Measurements from ENCODE around the gene CACHD1. TPM values are rescaled to one million over a fixed set of nuclear protein-coding genes. Genes with fewer than 3 reads are reported as not detected.

The CACHD1 gene
- total RNA-seq, 1 experiment from 2014 or later = 3.9 TPM

DNA sequence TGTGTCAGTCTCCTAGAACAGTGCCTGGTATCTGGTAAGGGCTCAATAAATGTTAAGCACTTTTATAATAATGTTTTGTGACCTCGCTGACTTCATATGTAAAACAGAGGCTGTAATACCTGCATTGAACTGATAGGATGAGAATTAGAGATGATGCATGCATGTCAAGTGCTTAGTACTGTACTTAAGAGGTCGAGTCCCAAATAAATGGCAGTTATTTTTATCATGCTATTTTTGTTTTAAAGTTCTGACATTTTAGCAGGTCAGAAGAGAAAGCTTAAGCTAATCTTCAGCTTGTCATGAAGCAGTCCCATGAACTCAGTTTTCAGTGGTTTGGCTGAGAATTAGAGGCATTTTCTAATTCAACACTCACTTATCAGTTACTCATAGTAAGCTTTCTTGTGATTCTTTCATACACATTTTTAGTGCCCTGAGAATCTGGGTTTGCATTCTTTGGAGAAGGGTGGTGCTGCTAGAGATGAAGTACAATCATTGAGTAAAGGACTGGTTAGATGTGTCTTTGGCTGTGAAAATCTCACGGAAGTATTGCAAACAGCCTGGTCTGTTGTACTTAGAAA lies 199.3 kb downstream of the CACHD1 start:
- no peak for DNase-seq (ENCODE audit: unreplicated experiment)
- TF ChIP-seq, protein P1, sequence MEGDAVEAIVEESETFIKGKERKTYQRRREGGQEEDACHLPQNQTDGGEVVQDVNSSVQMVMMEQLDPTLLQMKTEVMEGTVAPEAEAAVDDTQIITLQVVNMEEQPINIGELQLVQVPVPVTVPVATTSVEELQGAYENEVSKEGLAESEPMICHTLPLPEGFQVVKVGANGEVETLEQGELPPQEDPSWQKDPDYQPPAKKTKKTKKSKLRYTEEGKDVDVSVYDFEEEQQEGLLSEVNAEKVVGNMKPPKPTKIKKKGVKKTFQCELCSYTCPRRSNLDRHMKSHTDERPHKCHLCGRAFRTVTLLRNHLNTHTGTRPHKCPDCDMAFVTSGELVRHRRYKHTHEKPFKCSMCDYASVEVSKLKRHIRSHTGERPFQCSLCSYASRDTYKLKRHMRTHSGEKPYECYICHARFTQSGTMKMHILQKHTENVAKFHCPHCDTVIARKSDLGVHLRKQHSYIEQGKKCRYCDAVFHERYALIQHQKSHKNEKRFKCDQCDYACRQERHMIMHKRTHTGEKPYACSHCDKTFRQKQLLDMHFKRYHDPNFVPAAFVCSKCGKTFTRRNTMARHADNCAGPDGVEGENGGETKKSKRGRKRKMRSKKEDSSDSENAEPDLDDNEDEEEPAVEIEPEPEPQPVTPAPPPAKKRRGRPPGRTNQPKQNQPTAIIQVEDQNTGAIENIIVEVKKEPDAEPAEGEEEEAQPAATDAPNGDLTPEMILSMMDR (IDR thresholded peaks at IDR 0.05; ENCODE audit: unreplicated experiment) = no peak
- Mint-ChIP-seq H3K36me3 (ENCODE audit: insufficient read depth, unreplicated experiment) (peaks cover 7% of the 10 kb centered on the region), H3K4me3 (ENCODE audit: unreplicated experiment) (no peak overlapping the region), H3K27ac (ENCODE audit: low read depth, unreplicated experiment) (no peak overlapping the region), H3K4me1 (ENCODE audit: insufficient read depth, unreplicated experiment) (no peaks in the 10 kb centered on the region), H3K9me3 (ENCODE audit: unreplicated experiment) (no peaks in the 10 kb centered on the region), H3K27me3 (ENCODE audit: insufficient read depth, unreplicated experiment) (no peaks in the 10 kb centered on the region)
- intact Hi-C loops (cut with micrococcal nuclease) = no loop called here
- ChIA-PET CTCF (interaction anchor here (0.8 to 1.2 kb wide), 2 partner anchors 71 to 400 kb away, joined by 3 read pairs; no protein-coding TSS in a partner anchor), POLR2A (interaction anchor here (0.6 kb wide), 1 partner anchor 91 kb away, joined by 5 read pairs; no protein-coding TSS in a partner anchor)
- BruUV-seq (replicated peaks) = no TSS peak

DNA sequence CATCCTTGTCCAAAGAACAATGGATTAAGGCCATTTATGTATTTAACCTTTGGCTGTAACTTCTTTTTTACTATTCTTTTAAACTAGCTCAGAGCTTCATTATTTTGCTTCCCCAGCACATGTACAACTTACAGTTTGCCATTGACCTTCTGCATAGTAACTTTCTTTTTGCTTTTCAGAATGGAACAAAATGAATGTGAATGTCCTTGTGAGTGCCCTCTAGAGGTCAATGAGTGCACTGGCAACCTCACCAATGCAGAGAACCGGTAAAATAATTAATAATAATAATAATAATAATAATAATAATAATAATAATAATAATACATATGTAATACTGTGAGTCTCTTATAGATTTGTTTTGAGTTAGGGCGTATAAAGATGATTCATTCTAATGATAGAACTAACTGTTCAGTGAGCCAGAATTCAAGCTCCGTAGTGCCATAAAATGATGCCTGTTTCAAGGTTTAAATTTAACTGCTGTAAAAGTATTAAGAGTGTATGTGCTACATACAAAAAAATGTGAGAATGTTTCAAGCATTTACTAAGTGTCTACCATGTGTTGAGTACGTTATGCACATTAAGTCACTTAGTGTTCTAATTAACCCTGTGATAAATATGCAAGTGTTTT lies 205.9 kb downstream of the CACHD1 start:
- CTCF ChIA-PET = interaction anchor here (0.6 to 7.0 kb wide), 61 partner anchors 8 to 1266 kb away, joined by 3 to 41 read pairs (median 4); no protein-coding TSS in a partner anchor
- TF ChIP-seq, protein P1 (IDR thresholded peaks at IDR 0.05; ENCODE audit: unreplicated experiment) = peak; percentile 54
- Mint-ChIP-seq H3K9me3 (ENCODE audit: unreplicated experiment) (no peaks in the 10 kb centered on the region), H3K27me3 (ENCODE audit: insufficient read depth, unreplicated experiment) (no peaks in the 10 kb centered on the region), H3K4me3 (ENCODE audit: unreplicated experiment) (no peak overlapping the region), H3K27ac (ENCODE audit: low read depth, unreplicated experiment) (no peak overlapping the region), H3K4me1 (ENCODE audit: insufficient read depth, unreplicated experiment) (no peaks in the 10 kb centered on the region), H3K36me3 (ENCODE audit: insufficient read depth, unreplicated experiment) (peaks cover 13% of the 10 kb centered on the region)
- intact Hi-C loops (cut with micrococcal nuclease) = loop anchor here (1.0 kb wide), 2 partner anchors 206 to 407 kb away; partner anchors contain the start of gene CACHD1
- POLR2A ChIA-PET = interaction anchor here (0.6 to 1.4 kb wide), 2 partner anchors 143 to 407 kb away, joined by 3 read pairs; no protein-coding TSS in a partner anchor
- BruUV-seq (replicated peaks) = no TSS peak
- peak; percentile 32 for DNase-seq (ENCODE audit: unreplicated experiment)

DNA sequence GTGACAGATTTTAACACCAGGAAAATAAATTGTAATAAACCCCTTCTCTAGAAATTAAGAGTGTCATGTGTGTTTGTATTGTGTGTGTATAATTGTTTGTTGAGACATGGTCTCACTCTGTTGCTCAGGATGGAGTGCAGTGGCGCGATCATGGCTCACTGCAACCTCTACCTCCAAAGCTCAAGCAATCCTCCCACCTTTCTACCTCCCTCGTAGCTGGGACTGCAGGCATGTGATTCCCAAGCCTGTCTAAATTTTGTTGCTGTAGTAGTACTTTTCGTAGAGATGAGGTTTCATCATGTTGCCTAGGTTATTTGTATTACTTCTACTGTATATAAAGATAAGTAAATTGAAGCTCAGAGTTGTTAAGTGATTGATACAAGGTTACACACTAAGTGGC lies 206.5 kb downstream of the CACHD1 start:
- intact Hi-C loops (cut with micrococcal nuclease) = no loop called here
- no peaks in the 10 kb centered on the region for H3K9me3 Mint-ChIP-seq (ENCODE audit: unreplicated experiment)
- no peak overlapping the region for H3K27ac Mint-ChIP-seq (ENCODE audit: low read depth, unreplicated experiment)
- no peak overlapping the region for H3K4me3 Mint-ChIP-seq (ENCODE audit: unreplicated experiment)
- TF ChIP-seq, protein P1 (IDR thresholded peaks at IDR 0.05; ENCODE audit: unreplicated experiment) = no peak
- POLR2A ChIA-PET = interaction anchor here (0.6 to 1.4 kb wide), 2 partner anchors 142 to 407 kb away, joined by 3 read pairs; no protein-coding TSS in a partner anchor
- peaks cover 13% of the 10 kb centered on the region for H3K36me3 Mint-ChIP-seq (ENCODE audit: insufficient read depth, unreplicated experiment)
- DNase-seq (ENCODE audit: unreplicated experiment) = no peak
- H3K27me3 Mint-ChIP-seq (ENCODE audit: insufficient read depth, unreplicated experiment) = no peaks in the 10 kb centered on the region
- CTCF ChIA-PET = interaction anchor here (0.6 to 7.0 kb wide), 40 partner anchors 9 to 1266 kb away, joined by 3 to 41 read pairs (median 4); no protein-coding TSS in a partner anchor
- H3K4me1 Mint-ChIP-seq (ENCODE audit: insufficient read depth, unreplicated experiment) = no peaks in the 10 kb centered on the region
- BruUV-seq (replicated peaks) = no TSS peak

DNA sequence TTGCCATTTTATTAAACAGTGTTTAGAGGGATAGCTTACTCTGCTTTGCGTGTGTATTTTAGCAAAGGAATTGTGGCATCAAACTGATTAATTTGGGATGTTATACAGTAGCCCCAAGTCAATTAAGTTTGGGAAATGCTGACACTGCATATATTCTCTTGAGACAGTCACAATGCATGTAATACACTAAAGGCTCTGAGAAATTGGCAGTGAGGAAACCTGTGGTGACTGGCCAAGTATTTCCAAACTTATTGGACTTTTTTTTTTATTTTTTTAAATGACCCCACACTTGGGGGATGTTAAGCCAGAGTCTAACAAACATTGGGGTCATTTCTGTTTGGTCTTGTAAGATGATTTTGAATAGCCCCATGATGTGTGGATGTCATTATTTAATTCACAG lies 207.6 kb downstream of the CACHD1 start:
- POLR2A ChIA-PET = no interaction called here
- H3K36me3 Mint-ChIP-seq (ENCODE audit: insufficient read depth, unreplicated experiment) = peaks cover 13% of the 10 kb centered on the region
- no peaks in the 10 kb centered on the region for H3K4me1 Mint-ChIP-seq (ENCODE audit: insufficient read depth, unreplicated experiment)
- no peak overlapping the region for H3K27ac Mint-ChIP-seq (ENCODE audit: low read depth, unreplicated experiment)
- TF ChIP-seq, protein P1 (IDR thresholded peaks at IDR 0.05; ENCODE audit: unreplicated experiment) = no peak
- no peak overlapping the region for H3K4me3 Mint-ChIP-seq (ENCODE audit: unreplicated experiment)
- no TSS peak for BruUV-seq (replicated peaks)
- no peaks in the 10 kb centered on the region for H3K9me3 Mint-ChIP-seq (ENCODE audit: unreplicated experiment)
- CTCF ChIA-PET = interaction anchor here (0.6 to 7.0 kb wide), 13 partner anchors 14 to 409 kb away, joined by 3 to 41 read pairs (median 5); no protein-coding TSS in a partner anchor
- no peak for DNase-seq (ENCODE audit: unreplicated experiment)
- H3K27me3 Mint-ChIP-seq (ENCODE audit: insufficient read depth, unreplicated experiment) = no peaks in the 10 kb centered on the region
- intact Hi-C loops (cut with micrococcal nuclease) = no loop called here
